Measurements from ENCODE around the gene BBX.

GRCh38 chr3:107854733-107855132 lies 332.0 kb downstream of the BBX start:
- no peak for TF ChIP-seq POLR2A (IDR thresholded peaks at IDR 0.05; ENCODE audit: low read length)
- TF ChIP-seq GATA1 (IDR thresholded peaks at IDR 0.05; ENCODE audit: low read depth, low read length), result no peak
